Fibroblast of lung (primary cell): ENCODE results near the gene FCHO1.

ENCODE experiments used
- EZH2 ChIP-seq: IDR thresholded peaks from 2 replicates; pipeline ENCODE4 v1.5.1; 2012; ENCODE audit warnings: low read length, control low read depth, mild to moderate bottlenecking; ENCODE audit errors: missing control alignments
- TF ChIP-seq, protein P1 (sequence below), 2 donors: IDR thresholded peaks in 1 of 2; conservative IDR thresholded peaks in 1 of 2; 1 replicate in 1 of 2; 2 replicates in 1 of 2; pipeline ENCODE4 v1.5.1; 2011 to 2012; ENCODE audit warnings: low read length in 2 of 2, control low read depth in 1 of 2, inconsistent platforms in 1 of 2, low read depth in 1 of 2, mild to moderate bottlenecking in 1 of 2

DNA sequence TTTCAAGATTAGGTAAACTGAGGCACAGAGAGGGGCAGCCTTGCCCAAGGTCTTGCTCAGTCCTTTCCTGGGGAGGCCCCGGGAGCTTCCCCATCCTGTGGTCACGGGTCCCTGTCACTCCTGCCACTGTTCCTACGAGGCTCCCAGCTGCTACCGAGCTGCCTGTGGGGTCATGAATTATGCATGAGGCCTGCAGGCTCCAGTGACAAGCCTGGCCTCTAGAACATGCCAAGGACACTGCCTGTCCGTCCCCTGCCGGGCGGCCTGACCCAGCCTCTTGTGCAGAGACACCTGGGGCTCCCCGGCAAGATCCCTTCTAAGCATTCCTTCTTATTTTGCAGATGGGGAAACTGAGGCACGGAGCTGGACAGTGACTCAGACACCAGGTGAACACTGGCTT lies 2.7 kb downstream of the FCHO1 start:
- TF ChIP-seq, protein P1, sequence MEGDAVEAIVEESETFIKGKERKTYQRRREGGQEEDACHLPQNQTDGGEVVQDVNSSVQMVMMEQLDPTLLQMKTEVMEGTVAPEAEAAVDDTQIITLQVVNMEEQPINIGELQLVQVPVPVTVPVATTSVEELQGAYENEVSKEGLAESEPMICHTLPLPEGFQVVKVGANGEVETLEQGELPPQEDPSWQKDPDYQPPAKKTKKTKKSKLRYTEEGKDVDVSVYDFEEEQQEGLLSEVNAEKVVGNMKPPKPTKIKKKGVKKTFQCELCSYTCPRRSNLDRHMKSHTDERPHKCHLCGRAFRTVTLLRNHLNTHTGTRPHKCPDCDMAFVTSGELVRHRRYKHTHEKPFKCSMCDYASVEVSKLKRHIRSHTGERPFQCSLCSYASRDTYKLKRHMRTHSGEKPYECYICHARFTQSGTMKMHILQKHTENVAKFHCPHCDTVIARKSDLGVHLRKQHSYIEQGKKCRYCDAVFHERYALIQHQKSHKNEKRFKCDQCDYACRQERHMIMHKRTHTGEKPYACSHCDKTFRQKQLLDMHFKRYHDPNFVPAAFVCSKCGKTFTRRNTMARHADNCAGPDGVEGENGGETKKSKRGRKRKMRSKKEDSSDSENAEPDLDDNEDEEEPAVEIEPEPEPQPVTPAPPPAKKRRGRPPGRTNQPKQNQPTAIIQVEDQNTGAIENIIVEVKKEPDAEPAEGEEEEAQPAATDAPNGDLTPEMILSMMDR (conservative IDR thresholded peaks at IDR 0.05 in 1 of 2, IDR thresholded peaks at IDR 0.05 in 1 of 2; ENCODE audit: low read depth in 1 of 2, low read length in 2 of 2) = no peak
- TF ChIP-seq EZH2 = no peak
